GM12874 (cell line): Measurements from ENCODE around the gene CCDC197.

ENCODE experiments used
- CTCF ChIP-seq: IDR thresholded peaks from 2 replicates; pipeline ENCODE4 v1.5.1; 2011; ENCODE audit warnings: low read depth, mild to moderate bottlenecking, control low read depth, low read length, moderate library complexity; ENCODE audit not compliant: insufficient read depth

Gene CCDC197

GRCh38 chr14:94054401-94054800 is 57.3 kb downstream of the CCDC197 start:
- no peak for TF ChIP-seq CTCF

GRCh38 chr14:94054936-94055335 is 57.8 kb downstream of the CCDC197 start:
- TF ChIP-seq CTCF, result no peak

- TF ChIP-seq CTCF, result no peak
These were observed 59.6 kb downstream of the CCDC197 start for GRCh38 chr14:94056579-94057308.

- no peak for TF ChIP-seq CTCF
These were observed 61.1 kb downstream of the CCDC197 start for GRCh38 chr14:94058128-94058673.
